WTC11 (cell line): ENCODE data around the gene TMEM63C.

Experiments
- ATF1 ChIP-seq: sonication (generic); formaldehyde crosslinking; IDR thresholded peaks from 2 replicates; pipeline ENCODE4 v1.8.1; 2023; ENCODE audit warnings: mild to moderate bottlenecking, moderate library complexity, missing genetic modification reagents
- CREB1 ChIP-seq: sonication (generic); formaldehyde crosslinking; IDR thresholded peaks from 2 replicates; pipeline ENCODE4 v1.8.0; 2023; ENCODE audit warnings: mild to moderate bottlenecking, missing genetic modification reagents
- CREM ChIP-seq: sonication (generic); formaldehyde crosslinking; IDR thresholded peaks from 2 replicates; pipeline ENCODE4 v1.8.1; 2022; ENCODE audit warnings: mild to moderate bottlenecking, missing genetic modification reagents, moderate library complexity
- SMAD4 ChIP-seq: sonication (generic); formaldehyde crosslinking; IDR thresholded peaks from 2 replicates; pipeline ENCODE4 v1.8.0; 2022; ENCODE audit warnings: mild to moderate bottlenecking, missing genetic modification reagents
- TF ChIP-seq, protein P1 (sequence below): sonication (generic); formaldehyde crosslinking; IDR thresholded peaks from 2 replicates; pipeline ENCODE4 v1.8.1; 2023; ENCODE audit warnings: mild to moderate bottlenecking, missing genetic modification reagents, moderate library complexity
- TF ChIP-seq, protein P2 (sequence below): fragments of 200-600 bp; IDR thresholded peaks from 2 replicates; pipeline ENCODE4 v1.8.0; 2022; ENCODE audit warnings: antibody characterized with exemption
- TF ChIP-seq, protein P3 (sequence below): sonication (generic); formaldehyde crosslinking; IDR thresholded peaks from 2 replicates; pipeline ENCODE4 v1.8.0; 2022; ENCODE audit warnings: mild to moderate bottlenecking, missing genetic modification reagents

- TF ChIP-seq ATF1 (CRISPR knock-in tag), result no peak
- no peak for TF ChIP-seq SMAD4
- TF ChIP-seq, protein P1, sequence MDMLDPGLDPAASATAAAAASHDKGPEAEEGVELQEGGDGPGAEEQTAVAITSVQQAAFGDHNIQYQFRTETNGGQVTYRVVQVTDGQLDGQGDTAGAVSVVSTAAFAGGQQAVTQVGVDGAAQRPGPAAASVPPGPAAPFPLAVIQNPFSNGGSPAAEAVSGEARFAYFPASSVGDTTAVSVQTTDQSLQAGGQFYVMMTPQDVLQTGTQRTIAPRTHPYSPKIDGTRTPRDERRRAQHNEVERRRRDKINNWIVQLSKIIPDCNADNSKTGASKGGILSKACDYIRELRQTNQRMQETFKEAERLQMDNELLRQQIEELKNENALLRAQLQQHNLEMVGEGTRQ (CRISPR knock-in tag), result no peak
- TF ChIP-seq, protein P2, sequence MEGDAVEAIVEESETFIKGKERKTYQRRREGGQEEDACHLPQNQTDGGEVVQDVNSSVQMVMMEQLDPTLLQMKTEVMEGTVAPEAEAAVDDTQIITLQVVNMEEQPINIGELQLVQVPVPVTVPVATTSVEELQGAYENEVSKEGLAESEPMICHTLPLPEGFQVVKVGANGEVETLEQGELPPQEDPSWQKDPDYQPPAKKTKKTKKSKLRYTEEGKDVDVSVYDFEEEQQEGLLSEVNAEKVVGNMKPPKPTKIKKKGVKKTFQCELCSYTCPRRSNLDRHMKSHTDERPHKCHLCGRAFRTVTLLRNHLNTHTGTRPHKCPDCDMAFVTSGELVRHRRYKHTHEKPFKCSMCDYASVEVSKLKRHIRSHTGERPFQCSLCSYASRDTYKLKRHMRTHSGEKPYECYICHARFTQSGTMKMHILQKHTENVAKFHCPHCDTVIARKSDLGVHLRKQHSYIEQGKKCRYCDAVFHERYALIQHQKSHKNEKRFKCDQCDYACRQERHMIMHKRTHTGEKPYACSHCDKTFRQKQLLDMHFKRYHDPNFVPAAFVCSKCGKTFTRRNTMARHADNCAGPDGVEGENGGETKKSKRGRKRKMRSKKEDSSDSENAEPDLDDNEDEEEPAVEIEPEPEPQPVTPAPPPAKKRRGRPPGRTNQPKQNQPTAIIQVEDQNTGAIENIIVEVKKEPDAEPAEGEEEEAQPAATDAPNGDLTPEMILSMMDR, result no peak
- TF ChIP-seq CREB1 (CRISPR knock-in tag), result no peak
- TF ChIP-seq, protein P3, sequence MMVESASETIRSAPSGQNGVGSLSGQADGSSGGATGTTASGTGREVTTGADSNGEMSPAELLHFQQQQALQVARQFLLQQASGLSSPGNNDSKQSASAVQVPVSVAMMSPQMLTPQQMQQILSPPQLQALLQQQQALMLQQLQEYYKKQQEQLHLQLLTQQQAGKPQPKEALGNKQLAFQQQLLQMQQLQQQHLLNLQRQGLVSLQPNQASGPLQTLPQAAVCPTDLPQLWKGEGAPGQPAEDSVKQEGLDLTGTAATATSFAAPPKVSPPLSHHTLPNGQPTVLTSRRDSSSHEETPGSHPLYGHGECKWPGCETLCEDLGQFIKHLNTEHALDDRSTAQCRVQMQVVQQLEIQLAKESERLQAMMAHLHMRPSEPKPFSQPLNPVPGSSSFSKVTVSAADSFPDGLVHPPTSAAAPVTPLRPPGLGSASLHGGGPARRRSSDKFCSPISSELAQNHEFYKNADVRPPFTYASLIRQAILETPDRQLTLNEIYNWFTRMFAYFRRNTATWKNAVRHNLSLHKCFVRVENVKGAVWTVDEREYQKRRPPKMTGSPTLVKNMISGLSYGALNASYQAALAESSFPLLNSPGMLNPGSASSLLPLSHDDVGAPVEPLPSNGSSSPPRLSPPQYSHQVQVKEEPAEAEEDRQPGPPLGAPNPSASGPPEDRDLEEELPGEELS (CRISPR knock-in tag), result no peak
- no peak for TF ChIP-seq CREM (CRISPR knock-in tag)
Measured at GRCh38 chr14:77139022-77139421, 42.6 kb upstream of the TMEM63C start.
